AG20443 (cell line): ENCODE data around the gene LRRC49.
A peak's percentile ranks its signal among the peaks of the same experiment; 100 is the strongest.
"Not testable (repeated sequence)": the region's sequence is repeated elsewhere in the genome, so short reads cannot be mapped to it uniquely, and the experiment has no call there.

ENCODE experiments used
- DNase-seq: peaks from one replicate; pipeline ENCODE4 v3.0.0; 2012; ENCODE audit warnings: low spot score, mixed read lengths

LRRC49 gene

GRCh38 chr15:70976851-70977250 is 84.2 kb downstream of the LRRC49 start:
- DNase-seq = peak; percentile 16

DNA sequence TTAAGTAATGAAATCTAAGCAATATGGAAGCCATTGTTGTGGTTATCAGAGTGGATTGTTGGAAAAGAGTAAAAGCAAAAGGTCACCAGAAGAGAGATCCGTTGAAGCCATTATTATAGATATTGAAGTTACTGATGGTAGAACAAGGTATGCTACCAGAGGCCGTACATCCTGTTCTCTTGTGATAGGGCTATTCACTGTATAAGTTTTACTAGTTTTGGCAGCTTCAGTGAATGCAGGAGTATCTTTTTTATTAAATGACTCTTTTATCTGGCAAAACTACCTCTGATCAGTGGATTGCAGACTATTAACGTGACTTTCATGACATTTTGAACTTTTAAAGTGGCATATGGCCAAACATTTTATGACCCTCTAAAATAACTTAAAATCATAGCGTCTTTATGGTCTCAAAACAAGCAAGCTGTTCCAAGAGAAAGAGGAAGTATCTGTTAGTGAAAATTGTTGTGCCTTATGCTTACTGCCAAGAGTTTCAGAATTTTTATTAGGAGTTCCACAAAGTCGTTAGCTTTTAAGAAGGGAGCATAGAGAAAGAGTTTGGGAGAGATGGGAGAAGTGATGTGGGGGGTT is 102.9 kb downstream of the LRRC49 start:
- DNase-seq = no peak

- DNase-seq = no peak
These were observed 105.7 kb downstream of the LRRC49 start for GRCh38 chr15:70998319-70998718.

DNA sequence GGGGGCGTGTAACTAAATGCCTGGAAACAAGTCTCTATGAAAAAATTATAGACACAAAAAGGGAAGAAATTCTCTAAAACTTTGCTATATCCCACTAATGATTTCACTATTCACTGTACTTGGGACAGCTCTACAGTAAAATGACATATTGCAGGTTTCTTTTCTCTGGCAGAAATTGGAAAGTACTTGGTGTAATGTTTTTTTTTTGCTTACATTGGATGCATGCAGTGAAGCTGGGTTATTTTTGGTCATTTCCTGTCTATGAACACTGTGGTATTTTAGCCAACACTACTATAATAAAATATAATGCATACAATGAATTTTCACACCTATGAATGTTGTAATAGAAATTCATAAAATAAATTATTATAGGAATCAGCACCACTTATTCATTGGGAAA is 109.7 kb downstream of the LRRC49 start:
- DNase-seq = no peak

GRCh38 chr15:71003319-71003718 is 110.7 kb downstream of the LRRC49 start:
- peak; percentile 42 for DNase-seq

DNA sequence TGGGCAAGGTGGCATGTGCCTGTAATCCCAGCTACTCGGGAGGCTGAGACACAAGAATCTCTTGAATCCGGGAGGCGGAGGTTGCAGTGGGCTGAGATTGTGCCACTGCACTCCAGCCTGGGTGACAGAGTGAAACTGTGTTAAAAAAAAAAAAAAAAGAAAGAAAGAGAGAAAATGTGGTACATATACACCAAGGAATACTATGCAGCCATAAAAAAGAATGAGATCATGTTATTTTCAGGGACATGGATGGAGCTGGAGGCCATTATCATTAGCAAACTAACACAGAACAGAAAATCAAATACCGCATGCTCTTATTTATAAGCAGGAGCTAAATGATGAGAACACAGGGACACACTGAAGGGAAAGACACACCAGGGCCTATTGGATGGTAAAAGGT is 111.9 kb downstream of the LRRC49 start:
- not testable (repeated sequence) for DNase-seq

DNA sequence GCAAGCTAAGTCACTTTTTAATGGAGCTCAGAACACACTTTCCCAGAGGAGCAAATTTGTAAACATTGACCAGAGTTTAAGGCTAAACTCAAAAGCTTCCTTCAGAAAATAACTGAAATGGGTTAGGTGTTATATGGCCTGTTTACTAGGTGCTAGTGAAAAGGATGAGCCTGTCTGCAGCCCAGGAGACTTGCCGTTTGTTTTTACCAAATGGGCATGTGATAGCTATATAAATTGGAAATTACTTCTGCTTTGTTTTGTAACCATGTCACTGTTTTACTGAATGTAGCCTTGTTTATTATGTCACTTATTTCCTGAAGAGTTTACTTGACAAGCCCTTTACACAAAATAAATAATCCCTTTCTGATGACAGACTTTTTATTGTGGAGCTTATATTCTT is 113.3 kb downstream of the LRRC49 start:
- DNase-seq = no peak

DNA sequence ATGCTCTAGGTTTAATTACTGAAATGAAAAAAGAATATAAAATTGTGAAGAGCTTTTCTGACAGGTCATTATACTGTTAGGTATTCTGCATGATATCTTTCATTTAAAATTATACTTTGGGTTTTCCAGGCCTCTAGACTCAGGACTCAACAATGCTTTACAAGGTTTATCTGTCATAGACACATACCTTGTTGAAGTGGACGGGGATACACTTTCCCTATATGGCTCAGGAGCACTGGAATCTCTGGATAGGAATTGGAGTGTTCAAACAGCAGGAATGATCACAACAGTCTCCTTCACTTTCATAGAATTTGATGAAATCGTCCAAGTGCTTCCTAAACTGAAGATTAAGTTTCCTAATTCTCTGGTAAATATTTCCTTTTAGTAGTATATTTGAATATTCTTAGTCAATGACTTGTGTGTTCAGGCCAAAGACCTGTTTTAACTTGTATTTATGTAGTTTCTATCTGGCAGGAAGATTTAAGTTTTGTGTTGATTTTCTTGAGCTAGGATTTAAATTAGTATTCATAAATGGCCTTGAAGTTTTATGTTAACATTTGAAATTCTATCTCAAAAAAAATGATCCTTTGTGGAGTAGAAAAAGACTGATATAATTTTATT is 115.7 kb downstream of the LRRC49 start:
- DNase-seq = no peak

GRCh38 chr15:71010472-71010871 is 117.8 kb downstream of the LRRC49 start:
- DNase-seq = no peak

- DNase-seq = no peak
These were observed 118.4 kb downstream of the LRRC49 start for GRCh38 chr15:71010997-71011396.

DNA sequence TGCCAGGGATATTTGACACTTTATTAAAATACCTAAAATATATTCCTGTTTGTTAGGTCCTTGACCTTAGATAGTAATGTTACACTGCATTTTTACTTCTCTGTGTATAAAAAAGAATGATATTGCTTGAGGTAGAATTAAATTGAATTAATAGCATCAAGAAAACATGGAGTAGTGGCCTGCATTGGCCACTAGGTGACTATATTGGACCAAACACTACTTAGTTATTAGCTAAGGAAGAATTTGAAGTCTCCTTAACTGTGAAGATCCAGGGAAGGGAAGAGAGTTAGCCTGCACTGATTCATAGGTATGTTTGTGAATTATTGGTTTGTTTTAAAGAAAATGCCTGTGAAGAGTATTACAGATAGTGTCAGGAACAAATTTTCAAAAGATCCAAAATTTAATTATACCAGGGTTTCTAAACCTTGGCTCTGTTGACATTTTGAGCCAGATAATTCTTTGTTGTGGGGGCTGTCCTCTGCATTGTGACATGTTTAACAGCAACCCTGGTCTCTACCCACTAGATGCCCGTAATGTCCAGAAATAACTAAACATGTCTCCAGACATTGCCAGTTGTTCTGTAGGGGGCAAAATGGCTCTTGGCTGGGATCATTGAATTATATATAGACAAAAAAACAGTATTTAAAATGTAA is 119.0 kb downstream of the LRRC49 start:
- peak; percentile 54 for DNase-seq

- DNase-seq = no peak
These were observed 120.8 kb downstream of the LRRC49 start for GRCh38 chr15:71013446-71013845.

GRCh38 chr15:71015342-71015741 is 122.7 kb downstream of the LRRC49 start:
- DNase-seq = no peak

DNA sequence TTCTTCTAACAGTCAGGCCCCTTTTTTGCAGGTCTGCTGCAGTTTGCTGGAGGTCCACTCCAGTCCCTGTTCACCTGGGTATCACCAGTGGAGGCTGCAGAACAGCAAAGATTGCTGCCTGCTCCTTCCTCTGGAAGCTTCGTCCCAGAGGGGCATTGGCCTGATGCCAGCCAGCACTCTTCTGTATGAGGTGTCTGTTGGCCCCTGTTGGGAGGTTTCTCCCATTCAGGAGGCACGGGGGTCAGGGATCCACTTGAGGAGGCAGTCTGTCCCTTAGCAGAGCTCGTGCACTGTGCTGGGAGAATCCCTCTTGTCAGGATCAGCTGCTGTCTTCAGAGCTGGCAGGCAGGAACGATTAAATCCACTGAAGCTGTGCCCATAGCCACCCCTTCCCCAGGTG is 138.6 kb downstream of the LRRC49 start:
- not testable (repeated sequence) for DNase-seq

DNA sequence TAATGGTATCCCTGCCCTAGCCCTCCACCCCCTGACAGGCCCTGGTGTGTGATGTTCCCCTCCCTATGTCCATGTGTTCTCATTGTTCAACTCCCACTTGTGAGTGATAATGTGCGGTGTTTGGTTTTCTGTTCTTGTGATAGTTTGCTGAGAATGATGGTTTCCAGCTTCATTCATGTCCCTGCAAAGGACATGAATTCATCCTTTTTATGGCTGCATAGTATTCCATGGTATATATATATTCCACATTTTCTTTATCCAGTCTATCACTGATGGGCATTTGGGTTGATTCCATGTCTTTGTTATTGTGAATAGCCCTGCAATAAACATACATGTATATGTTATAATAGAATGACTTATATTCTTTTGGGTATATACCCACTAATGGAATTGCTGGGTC is 142.9 kb downstream of the LRRC49 start:
- DNase-seq = not testable (repeated sequence)

DNA sequence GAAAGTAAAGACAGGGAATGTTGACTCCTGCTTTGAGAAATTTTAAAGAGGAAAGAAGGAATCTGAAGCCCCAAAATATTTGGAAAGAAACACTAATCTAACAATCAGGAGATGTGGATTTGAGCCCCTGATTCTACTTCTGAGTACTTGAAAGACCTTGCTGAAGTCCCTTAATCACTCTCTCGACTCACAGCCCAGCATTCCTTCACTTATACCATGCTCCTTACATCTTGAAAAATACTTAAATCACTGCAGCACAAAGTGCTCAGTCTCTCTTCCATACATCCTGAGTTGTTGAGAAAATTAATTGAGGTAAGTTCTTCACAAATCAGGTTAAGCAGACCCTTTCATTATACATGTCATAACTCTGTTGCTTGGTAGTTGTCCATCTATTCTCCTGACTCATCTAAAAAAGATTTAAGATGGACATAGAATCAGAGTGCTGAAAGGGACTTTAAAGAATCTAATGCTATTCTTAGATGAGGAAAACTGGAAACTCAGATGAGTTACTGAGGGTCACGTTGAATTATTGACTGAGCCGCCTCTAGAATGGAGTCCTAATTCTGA is 149.8 kb downstream of the LRRC49 start:
- no peak for DNase-seq

GRCh38 chr15:71043373-71043772 is 150.7 kb downstream of the LRRC49 start:
- no peak for DNase-seq

GRCh38 chr15:71044006-71044405 is 151.4 kb downstream of the LRRC49 start:
- DNase-seq = no peak

- DNase-seq = not testable (repeated sequence)
These were observed 153.5 kb downstream of the LRRC49 start for GRCh38 chr15:71046146-71046545.

- peak; percentile 69 for DNase-seq
These were observed 156.5 kb downstream of the LRRC49 start for GRCh38 chr15:71048913-71049675.

DNA sequence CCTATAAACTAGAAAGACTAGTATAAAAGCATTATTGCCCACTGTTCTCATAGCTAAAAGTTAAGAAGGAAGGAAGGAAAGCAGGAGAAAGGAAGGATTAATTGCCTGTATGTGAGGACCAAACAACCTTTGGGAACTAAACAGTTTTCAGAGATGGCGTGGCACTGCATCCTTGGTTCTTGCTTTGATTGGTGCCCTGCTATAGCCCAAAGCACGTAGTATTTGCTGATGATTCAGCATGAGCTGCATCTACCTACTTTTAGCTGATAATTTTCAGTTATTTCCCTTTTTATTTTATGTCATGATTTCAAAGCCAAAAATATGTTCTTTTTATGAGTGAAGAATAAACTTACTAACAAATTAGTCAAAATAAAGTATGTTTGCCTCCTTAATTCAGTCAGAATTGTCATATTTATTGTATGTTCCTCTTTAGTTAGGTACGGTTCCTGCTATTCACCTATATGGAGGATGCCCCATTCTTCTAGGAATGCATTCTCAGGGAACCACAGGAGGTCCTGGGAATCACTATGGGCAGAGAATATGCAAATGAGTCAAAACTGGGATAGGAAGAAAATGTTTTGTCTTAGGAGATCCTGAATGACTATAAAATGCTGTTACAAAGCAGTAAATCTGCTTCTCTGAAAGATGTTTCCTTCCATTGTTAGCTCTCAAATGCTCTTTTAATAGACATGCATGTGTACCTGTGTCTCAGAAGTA is 157.2 kb downstream of the LRRC49 start:
- DNase-seq = no peak

- no peak for DNase-seq
These were observed 157.8 kb downstream of the LRRC49 start for GRCh38 chr15:71050461-71050860.
